IPS-NIHi11 (cell line): ENCODE data around the gene VPS4B.
"Not testable (repeated sequence)": the region's sequence is repeated elsewhere in the genome, so short reads cannot be mapped to it uniquely, and the experiment has no call there.

Experiments used
- DNase-seq: peaks from one replicate; pipeline ENCODE4 v3.0.0; 2012; ENCODE audit warnings: mixed read lengths, low spot score

VPS4B gene

DNA sequence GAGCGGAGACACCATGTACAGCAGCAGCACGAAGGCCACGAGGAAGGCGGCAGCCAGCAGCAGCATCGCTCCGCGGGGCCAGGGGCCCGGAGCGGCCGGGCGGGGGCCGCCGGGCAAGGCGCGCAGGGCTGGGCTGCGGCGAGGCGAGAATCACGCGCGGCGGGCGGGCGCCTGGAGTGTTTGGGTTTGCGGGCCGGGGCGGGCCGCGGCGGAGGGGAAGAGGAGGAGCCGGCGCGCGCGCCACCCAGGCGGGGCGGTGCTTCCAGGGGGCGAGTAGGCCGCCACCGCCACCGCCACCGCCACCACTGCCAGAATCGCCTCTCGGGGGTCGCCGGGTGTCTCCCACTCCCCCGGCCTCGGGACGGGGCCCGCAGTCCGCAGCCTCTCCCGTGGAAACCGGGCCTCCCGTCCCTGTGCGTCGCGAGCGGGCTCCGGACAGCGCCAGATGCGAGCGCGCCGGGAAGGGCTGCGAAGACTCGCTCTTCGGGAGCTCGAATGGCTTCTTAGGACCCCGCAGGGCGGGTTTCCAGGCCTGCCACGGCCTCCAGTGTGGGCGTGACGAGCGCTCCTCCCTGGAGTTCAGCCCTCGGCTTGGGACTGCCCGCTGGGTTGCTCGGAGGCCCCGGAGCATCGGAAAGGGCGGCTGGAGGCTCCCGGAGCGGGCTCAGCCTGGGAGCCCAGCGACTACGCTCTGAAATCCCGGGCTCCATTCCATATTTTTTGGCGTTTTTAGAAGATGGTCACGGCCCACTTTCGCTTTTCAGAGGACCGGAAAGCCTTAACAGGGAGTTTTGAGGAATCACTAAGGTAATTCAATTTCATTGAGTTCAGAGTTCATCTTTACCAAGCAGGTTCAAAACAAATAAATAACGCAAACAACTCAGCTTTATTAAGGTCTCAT, 55.0 kb downstream of the VPS4B start, which contains the start of gene KDSR:
TSS of gene KDSR (minus strand) at position 154 of the 901 bp plus-strand sequence. CDS start at position 66, 88 bp downstream.
- DNase-seq, result peak; percentile 94

DNA sequence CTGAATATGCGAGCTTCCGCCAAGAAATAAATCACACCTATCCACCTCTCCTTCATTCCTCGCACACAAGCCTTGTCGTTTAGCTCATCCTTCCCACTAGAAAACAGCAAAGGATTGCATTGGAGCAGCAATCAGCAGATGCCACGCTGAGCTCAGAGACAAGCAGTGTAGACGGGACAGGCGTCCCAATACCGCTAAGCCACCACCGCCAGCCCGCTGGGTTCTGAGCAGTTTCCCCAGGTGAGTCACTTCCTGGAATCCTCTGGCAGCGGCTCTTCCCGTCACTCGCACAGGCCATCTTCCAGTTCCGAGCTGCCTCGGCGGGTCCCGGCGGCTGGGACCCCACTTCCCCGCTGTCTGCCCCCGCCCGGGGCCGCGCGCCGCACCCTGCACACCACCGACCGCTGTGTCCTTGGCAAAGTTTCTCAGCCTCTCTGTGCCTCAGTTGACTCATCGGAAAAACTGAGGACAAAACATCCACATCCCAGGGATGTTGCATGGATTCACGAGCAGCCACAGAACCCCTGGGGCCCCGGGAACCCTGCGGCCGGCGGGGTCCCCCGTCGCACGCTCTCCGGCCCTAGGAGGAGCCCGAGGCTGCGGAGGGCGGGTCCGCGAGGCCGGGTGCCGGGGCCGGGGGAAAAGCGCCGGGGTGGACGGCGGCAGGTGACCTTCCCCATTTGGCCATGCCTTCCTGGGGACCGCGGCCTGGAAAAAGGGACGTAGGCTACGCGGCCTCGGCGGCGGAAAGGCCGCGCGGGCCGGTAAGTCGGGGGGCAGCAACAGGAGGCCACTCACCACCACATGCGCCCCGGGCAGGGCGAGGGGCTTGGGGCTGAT, 55.8 kb downstream of the VPS4B start:
- peak; percentile 74 for DNase-seq

DNA sequence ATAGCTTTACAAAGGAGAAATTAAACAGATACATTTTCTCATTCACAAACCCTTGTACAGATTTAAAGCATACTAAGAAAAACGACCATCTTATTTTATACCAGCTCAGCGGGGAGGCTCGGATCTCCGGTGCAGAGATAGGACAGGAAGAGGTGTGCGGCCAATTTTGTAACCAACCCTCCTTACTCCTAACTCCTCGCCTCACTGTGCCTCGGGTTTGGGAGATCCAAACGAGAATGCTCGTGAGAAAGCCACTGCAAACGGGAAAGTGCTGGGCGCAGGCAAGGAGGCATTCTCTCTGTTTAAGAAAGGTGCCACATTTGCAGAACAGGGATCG, 56.4 kb downstream of the VPS4B start:
- DNase-seq, result peak; percentile 17

GRCh38 chr18:63363951-63364350, 58.3 kb downstream of the VPS4B start:
- DNase-seq, result no peak

DNA sequence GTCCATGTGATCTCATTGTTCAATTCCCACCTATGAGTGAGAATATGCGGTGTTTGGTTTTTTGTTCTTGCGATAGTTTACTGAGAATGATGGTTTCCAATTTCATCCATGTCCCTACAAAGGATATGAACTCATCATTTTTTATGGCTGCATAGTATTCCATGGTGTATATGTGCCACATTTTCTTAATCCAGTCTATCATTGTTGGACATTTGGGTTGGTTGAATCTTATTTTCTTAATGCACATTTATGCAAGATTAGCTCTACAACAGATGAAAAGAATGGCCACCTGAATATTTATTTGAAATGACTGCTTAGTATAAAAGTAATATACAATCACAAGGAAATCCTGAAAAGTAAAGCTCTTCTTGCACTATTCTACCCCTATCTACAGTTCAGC, 58.9 kb downstream of the VPS4B start:
- DNase-seq, result not testable (repeated sequence)

GRCh38 chr18:63356272-63356896, 65.9 kb downstream of the VPS4B start:
- no peak for DNase-seq

- no peak for DNase-seq
Measured at GRCh38 chr18:63350230-63350629, 72.0 kb downstream of the VPS4B start.

GRCh38 chr18:63348508-63349136, 73.7 kb downstream of the VPS4B start:
- DNase-seq, result no peak

DNA sequence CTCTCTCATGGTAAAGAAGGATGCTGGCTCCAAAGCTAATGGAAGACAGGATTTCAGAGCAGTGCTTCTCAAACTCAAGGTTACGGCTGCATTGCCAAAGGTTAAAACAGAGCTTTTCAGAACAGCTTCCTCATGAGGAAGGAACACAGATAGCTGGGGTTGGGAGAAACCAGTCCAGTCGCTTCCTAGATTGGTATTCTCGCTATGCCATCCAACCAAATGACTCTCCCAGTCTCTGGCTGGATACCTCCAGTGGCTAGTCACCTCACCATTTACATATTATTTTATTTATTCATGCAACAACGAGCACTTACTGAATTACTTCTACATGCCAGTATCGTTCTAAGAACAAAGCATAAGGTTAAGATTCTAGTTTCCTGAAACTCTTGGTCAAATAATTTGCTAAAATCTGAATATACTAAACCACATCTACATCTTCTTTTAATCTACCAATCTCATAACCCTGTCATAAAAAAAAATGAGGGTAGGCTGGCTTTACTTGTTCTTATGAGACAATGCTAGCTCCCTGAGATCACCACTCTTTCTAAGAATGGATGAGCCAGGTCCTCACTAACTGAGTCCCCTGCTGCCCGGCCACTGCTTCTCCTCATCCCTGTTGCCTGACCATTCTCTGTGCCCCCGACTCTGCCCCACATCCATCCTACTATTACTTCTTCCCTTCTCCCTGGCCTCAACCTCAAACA, 75.6 kb downstream of the VPS4B start:
- no peak for DNase-seq

DNA sequence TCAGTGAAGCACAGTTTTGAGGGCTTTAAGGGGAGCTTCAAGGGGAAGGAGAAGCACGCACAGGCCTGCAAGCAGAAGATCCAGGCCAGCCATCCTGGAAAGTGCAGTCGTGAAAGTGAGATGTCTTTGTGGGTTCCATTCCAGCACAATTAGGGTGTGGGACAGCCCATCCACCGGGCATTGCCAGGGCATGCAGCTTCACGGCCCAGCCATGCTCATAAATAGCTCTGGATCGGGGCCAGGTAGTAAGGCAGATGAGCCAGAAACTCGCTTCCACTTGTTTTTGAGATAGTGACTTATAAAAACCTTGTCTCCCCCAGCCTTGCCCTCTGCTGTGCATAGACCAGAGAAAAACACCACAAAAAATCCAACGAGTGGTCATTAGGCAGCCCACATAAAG, 76.2 kb downstream of the VPS4B start:
- no peak for DNase-seq

DNA sequence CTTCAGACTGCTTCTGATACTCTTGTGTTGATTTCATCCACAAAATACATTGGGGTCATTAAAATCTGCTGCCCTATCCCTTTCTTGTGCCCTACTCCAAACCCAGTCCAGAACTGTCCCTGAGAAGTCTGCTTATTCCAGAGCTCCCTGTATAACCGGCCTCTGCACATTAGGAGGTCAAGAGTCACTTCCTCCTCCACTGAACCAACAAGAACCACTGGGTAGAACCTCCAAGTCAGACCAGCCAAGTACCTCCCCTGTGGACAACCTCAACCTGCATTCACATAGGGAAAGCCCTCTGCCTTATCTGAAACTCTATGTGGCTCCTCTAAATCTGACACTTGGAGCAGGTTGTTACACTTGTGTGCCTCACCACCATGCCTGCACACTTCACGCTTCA, 77.4 kb downstream of the VPS4B start:
- no peak for DNase-seq

DNA sequence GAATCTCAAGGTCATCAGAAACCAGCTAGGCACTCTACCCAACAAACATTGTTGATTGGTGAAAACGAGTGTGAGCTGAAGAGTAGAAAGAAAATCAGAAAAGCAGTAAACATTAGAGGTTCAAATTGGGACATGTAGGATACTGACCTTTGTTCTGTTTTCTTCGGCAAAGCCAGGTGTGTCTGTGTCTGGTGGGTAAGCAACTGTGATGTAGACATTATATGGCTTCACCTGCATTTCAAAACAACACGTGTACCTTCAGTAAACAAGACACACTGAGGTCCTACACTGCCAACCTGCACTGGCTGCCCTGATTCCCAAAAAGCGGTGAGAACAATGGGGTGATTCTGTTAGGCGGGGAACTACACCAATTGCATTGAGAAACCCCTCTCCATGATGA, 78.0 kb downstream of the VPS4B start:
- no peak for DNase-seq

DNA sequence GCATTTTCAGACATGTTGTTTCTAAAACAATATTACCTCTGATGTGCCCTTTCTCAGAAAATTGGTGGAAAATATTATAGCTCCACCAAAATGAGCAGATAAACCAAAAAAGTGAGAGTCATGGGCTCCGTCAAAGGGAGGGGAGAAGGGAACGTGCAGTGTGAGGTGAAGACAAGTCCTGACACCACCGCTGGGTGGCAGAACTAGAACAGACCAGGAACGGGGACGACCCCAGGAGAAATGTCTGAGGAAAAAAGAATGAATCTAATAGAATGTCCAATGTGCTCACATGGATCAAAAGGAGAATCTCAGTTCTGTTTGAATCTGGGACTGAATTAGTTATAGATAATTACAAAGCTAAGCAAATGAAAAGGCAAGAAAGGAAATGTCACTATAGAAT, 80.1 kb downstream of the VPS4B start:
- DNase-seq, result peak; percentile 58

GRCh38 chr18:63339920-63340484, 82.3 kb downstream of the VPS4B start:
- DNase-seq, result peak; percentile 51
